ENCODE measurements around the gene WNK1.
A peak's percentile ranks its signal among the peaks of the same experiment; 100 is the strongest.

The WNK1 gene

GRCh38 chr12:863285-863684 lies 110.9 kb downstream of the WNK1 start:
- no peak for DNase-seq (ENCODE audit: low spot score)

DNA sequence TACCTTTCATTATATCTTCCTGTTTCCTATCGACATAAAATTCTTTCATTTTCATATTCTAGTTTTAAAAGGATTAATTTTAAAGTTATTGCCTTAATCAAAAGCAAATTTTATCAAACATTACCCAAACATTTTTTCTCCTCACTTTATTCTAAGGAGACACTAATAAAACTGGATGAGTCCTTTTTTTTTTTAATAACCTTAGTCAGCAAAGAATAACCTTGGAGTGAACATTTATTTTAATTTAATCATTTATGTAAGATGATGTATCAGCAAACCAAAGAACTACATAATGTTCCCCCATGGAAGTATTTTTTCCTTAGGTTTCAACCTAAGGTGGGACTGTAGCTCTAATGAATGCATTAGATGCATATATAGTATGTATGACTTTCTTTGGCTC lies 113.2 kb downstream of the WNK1 start:
- DNase-seq (ENCODE audit: low spot score) = no peak

DNA sequence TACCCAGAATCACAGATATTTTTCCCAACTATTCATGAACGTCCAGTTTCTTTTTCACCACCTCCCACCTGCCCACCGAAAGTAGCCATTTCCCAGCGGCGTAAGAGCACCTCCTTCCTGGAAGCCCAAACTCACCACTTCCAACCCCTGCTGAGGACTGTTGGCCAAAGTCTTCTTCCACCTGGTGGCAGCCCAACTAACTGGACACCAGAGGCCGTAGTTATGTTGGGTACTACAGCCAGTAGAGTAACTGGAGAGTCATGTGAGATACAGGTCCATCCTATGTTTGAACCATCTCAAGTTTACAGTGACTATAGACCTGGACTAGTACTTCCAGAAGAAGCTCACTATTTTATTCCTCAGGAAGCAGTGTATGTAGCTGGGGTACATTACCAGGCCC lies 115.5 kb downstream of the WNK1 start:
- DNase-seq (ENCODE audit: low spot score) = no peak

- DNase-seq (ENCODE audit: low spot score) = no peak
Observed at GRCh38 chr12:868722-869121, 116.3 kb downstream of the WNK1 start.

DNA sequence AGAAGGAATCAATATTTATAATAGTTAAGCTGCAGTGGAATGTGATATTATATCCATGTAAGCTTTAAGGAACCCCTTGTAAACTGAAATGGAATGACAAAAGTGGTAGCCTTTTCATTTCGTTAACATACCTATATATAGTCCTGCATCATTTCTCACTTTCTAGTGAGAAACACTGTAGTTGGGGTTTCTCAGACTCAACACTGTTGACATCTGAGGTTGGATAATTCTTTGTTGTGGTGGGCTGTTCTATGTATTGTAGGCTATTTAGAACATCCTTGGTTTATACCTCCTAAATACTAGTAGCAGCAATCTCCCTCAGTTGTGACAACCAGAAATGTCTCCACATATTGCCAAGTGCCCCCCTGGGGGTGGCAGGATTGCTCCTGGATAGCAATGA lies 118.0 kb downstream of the WNK1 start:
- no peak for DNase-seq (ENCODE audit: low spot score)

GRCh38 chr12:873954-874353 lies 121.6 kb downstream of the WNK1 start:
- DNase-seq (ENCODE audit: low spot score) = no peak

DNA sequence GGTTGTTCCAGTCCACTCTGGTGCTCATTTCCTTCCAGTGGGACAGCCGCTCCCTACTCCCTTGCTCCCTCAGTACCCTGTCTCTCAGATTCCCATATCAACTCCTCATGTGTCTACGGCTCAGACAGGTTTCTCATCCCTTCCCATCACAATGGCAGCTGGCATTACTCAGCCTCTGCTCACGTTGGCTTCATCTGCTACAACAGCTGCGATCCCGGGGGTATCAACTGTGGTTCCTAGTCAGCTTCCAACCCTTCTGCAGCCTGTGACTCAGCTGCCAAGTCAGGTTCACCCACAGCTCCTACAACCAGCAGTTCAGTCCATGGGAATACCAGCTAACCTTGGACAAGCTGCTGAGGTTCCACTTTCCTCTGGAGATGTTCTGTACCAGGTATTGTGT lies 127.3 kb downstream of the WNK1 start:
- DNase-seq (ENCODE audit: low spot score) = peak; percentile 66

DNA sequence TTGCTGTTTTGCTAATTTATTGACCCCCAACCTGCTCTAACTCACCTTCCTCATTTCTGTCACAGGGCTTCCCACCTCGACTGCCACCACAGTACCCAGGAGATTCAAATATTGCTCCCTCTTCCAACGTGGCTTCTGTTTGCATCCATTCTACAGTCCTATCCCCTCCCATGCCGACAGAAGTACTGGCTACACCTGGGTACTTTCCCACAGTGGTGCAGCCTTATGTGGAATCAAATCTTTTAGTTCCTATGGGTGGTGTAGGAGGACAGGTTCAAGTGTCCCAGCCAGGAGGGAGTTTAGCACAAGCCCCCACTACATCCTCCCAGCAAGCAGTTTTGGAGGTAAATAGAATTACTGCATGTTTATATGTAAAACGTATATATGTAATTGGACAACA lies 128.3 kb downstream of the WNK1 start:
- DNase-seq (ENCODE audit: low spot score) = no peak

GRCh38 chr12:884746-885414 lies 132.5 kb downstream of the WNK1 start:
- no peak for DNase-seq (ENCODE audit: low spot score)

GRCh38 chr12:885701-886100 lies 133.3 kb downstream of the WNK1 start:
- no peak for DNase-seq (ENCODE audit: low spot score)

DNA sequence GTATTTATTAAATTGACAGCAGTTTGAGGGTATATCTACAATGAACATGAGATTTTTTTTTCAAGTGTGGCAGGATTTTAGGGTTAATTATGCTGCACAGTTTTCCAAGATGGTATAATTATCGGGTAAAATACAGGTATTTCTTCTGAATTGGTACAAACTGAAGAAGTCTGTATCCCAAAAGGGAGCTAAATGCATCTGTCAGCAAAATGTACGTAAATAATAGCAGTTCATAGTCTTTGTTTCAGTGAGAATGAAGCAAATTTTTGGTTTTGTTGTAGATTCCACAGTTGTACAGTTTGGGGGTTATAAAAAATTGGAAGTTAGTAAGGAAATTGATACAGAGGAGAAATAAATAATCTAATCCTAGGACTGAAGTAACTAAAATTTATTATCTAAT lies 133.8 kb downstream of the WNK1 start:
- DNase-seq (ENCODE audit: low spot score) = no peak

GRCh38 chr12:894226-894625 lies 141.8 kb downstream of the WNK1 start:
- no peak for DNase-seq (ENCODE audit: low spot score)

- no peak for DNase-seq (ENCODE audit: low spot score)
Observed at GRCh38 chr12:896031-896430, 143.7 kb downstream of the WNK1 start.

DNA sequence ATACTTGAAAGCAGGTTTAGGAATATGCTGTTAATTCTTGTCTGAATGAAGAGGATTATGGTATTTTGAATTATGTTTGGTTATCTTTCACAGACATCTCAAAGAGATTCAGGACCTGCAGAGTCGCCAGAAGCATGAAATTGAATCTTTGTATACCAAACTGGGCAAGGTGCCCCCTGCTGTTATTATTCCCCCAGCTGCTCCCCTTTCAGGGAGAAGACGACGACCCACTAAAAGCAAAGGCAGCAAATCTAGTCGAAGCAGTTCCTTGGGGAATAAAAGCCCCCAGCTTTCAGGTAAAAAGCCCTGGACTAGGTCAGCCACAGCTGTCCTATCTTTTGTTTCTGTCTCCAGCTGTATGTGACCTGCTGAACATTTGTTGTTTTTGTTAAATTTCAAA lies 145.0 kb downstream of the WNK1 start:
- no peak for DNase-seq (ENCODE audit: low spot score)

GRCh38 chr12:902581-902980 lies 150.2 kb downstream of the WNK1 start:
- DNase-seq (ENCODE audit: low spot score) = no peak

- DNase-seq (ENCODE audit: low spot score) = no peak
Observed at GRCh38 chr12:903055-903454, 150.7 kb downstream of the WNK1 start.

DNA sequence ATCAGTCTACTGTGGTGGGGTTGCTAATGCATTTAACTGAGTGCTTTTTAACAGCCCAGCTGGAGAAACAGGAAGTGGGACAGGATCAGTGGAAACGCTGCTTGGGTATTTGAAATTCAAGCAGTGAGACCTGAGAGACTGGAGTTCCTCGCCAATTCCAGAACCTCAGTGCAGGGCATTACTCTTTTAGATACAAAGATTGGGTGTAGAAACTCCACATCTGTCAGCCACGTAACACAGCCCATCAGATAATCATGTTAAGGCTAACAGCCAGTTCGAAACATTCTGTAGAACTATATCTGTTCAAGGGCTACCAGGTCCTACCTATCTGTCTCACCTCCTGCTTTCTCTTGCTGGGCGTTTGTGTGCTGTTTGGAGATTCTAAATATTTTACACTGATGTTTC lies 151.6 kb downstream of the WNK1 start:
- no peak for DNase-seq (ENCODE audit: low spot score)

GRCh38 chr12:905261-906031 lies 153.1 kb downstream of the WNK1 start:
- no peak for DNase-seq (ENCODE audit: low spot score)

GRCh38 chr12:906062-906585 lies 153.7 kb downstream of the WNK1 start:
- no peak for DNase-seq (ENCODE audit: low spot score)

DNA sequence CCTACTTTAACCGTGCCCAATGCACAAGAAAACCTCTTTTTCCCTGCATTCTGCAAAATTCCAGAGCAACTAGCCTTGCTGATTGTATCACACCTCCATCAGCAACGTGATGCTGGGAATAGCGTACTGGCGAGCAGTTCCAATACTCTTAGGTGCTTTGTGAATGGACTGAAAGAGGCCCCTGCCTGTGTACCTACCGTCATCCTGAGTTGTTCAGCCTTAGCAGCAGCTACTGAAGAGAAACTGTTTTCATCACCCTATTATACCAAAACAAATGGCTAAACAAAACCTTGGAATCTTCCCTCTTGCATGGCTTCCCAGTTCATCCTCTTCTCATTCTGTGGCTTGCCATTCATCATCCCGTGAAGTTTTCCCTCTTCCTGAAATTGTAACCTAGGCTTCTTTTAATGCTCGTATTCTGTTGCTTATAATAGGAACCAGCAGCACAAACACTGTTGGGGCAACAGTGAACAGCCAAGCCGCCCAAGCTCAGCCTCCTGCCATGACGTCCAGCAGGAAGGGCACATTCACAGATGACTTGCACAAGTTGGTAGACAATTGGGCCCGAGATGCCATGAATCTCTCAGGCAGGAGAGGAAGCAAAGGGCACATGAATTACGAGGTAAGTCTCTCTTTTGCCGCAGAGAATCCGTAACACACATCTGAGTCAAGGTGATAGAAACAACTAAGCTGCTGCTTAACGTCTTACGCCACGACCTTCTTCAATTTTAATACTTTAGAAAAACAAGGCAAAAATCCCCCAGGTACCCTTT lies 155.2 kb downstream of the WNK1 start:
- no peak for DNase-seq (ENCODE audit: low spot score)

DNA sequence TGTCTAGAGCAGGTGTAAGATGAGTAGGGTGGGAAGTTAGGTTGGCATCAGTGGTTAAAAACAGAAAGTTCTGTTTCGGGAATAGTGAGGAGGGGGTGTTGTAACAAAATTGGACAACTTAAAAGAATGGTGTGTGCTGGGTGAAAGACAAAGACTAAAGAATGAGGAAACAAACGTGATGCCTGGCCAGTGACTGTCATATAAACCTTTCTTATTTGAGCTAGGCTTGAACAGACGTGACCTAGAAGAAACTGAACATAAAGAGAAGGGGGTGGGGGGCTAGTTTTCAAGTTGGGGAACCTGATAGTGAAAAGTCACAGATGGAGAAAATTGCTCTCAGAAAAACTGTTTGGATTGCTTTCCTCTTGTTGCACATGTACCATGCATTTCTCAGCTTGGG lies 157.5 kb downstream of the WNK1 start:
- no peak for DNase-seq (ENCODE audit: low spot score)

DNA sequence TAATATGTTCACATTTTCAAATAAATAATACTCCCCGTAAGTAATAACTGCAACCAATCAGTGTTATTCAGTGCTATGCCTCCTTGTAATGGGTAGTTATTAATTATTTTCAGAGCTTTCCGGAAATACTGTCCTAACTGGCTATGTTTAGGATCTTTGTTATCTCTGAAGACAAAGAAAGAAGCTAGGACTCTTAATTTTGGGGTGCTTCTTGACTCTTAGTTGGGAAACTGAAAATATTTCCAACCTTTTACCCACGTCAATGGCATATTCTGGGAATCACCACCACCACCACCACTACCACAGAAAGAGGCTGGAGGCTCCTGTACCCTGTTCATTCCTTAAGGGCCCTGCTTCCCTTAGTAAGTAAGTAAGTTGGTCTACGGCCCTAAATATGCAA lies 158.0 kb downstream of the WNK1 start:
- DNase-seq (ENCODE audit: low spot score) = no peak
